ENCODE results near the gene USP32.

The USP32 gene

GRCh38 chr17:60174035-60174434 lies 217.9 kb downstream of the USP32 start:
- no peak for DNase-seq (ENCODE audit: low read depth, low spot score)

- DNase-seq (ENCODE audit: low read depth, low spot score) = no peak
Measured at GRCh38 chr17:60173304-60173819, 218.6 kb downstream of the USP32 start.

DNA sequence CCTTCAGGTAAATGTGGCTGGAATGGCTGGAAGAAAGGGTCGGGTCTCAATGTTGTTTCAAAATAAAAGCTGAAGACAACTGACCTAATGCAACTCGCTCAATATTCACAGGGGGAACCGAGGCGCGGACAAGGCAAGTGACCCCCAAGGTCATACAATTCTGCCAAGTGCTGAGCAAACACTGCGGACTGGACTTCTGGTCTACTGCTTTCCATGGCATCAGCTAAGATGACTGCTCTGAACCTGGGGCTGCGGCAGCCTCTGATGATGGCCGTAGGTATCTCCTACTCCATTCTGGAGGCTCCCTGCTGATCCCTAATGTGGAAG lies 220.2 kb downstream of the USP32 start:
- no peak for DNase-seq (ENCODE audit: low read depth, low spot score)

DNA sequence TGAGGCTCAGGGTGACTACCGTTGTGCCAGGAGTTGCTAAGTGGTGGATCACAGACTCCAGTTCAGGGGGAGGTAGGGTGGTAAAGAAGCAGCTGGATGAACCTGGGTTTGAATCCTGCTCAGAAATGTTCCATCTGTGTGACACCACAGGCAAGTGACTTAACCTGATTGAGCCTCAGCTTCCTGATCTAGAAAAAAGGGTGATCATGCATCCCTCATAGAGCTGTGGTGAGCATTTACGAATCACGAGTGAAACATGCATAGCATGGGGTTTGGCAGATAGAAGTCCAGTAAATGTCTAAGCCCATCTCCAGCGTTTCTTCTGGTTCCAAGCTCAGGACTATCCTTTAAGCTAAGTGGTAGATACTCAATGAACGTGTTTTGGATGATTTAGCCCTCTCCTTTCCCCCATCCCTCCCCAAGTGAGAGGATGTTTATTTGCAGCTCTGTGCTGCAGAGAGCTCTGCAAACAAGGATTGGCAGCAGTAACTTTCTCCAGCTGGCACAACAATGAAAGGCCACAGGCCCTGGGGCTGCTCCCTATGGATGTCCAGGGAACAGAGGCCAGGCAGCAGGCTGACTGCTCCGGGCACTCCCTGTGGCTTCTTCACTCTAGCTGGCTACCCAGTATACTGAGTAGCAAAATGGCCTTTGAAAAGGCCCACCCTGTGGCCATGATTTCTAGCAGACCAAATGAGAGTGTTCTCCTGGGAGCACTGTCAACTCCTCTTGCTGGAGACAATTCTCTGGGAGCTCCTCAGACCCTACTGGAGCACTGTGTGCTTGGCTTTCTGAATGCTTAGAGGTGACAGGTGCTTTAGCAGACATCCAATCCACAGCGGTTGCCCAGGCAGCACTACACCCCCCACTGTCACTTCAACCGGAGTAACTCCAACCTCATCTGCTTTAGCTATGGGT lies 220.8 kb downstream of the USP32 start:
- DNase-seq (ENCODE audit: low read depth, low spot score) = no peak

GRCh38 chr17:60169921-60170817 lies 221.8 kb downstream of the USP32 start:
- DNase-seq (ENCODE audit: low read depth, low spot score) = no peak

- DNase-seq (ENCODE audit: low read depth, low spot score) = no peak
Measured at GRCh38 chr17:60168654-60169053, 223.3 kb downstream of the USP32 start.

GRCh38 chr17:60167065-60167741 lies 224.7 kb downstream of the USP32 start:
- DNase-seq (ENCODE audit: low read depth, low spot score) = no peak

GRCh38 chr17:60165971-60166370 lies 226.0 kb downstream of the USP32 start:
- no peak for DNase-seq (ENCODE audit: low read depth, low spot score)

- no peak for DNase-seq (ENCODE audit: low read depth, low spot score)
Measured at GRCh38 chr17:60165223-60165622, 226.7 kb downstream of the USP32 start.

- no peak for DNase-seq (ENCODE audit: low read depth, low spot score)
Measured at GRCh38 chr17:60164697-60165096, 227.2 kb downstream of the USP32 start.

DNA sequence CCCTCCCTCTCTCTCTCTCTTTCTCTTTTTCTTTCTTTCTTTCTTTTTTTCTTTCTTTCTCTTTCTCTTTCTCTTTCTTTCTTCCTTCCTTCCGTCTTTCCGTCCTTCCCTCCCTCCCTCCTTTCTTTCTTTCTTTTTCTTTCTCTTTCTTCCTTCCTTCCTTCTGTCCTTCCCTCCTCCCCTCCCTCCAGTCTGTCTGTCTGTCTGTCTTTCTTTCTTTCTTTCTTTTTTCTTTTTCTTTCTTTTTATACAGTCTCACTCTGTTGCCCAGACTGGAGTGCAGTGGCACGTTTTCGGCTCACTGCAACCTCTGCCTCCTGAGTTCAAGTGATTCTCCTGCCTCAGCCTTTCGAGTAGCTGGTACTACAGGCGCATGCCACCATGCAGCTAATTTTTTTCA lies 227.8 kb downstream of the USP32 start:
- DNase-seq (ENCODE audit: low read depth, low spot score) = no peak

DNA sequence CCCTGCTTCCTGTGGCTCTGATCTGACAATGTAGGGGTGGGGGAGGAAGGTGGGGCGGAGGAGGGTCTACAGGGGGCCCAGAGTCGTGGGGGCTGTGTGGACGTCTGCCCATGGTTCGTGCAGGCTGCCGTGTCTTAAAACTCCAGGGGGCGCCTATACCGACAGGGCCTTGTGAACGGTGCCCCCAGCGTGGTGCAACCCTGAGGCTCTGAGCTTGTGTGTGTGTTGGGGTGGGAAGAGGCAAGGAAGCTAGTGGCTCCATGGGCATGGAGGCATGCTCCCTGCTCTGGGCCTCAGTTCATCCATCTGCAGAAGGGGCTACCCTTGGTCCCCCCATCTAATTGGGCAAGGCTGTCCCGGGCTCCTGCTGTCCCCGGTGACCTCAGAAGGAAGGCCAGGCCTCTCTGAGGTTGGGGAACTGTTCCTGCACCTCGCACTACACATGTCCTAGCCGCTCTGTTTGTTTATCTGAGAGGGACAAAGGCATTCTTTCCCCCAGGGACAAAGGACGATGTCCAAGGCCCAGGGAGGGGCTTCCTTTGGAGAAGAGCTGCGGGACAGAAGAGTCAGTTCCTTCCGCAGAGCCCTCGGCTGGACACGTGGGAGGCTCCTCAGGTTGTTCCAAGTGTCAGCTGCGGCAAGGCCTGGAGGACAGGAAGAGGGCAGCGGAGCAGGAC lies 228.7 kb downstream of the USP32 start:
- DNase-seq (ENCODE audit: low read depth, low spot score) = peak; percentile 80

DNA sequence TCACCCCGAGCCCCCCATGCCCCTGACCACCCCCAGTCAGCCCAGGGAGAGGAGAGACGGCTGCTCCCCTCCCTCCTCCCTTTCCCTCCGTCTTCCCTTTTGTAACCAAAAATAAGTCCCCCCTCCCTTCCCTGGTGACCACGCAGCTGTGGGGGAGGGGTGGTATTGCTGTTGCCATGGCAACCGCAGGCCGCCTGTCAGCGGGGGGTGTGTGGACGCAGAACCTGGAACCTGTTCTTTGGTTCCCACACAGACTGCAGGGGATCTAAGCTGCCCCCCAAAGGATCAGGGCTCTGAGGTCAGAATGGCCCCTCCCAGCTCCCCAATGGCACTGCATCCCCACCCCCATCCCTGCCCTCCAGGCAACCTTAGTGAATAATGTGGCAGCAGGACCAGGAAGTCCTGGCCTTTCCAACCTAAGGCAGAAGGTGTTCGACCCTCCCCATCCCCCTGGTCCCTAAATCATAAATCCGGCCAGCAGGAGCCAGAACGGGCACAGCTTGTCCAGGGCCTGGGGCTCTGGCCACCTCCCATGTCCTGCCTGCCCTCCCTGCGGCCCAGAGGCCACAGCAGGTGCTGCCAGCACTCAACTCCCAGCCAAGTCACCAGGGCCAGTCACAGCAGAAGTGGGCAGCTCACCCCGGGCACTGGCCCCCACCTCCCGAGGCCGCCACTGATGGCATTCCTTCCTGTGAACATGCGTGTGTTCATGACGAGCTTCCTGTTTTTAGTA lies 230.2 kb downstream of the USP32 start:
- peak; percentile 60 for DNase-seq (ENCODE audit: low read depth, low spot score)

DNA sequence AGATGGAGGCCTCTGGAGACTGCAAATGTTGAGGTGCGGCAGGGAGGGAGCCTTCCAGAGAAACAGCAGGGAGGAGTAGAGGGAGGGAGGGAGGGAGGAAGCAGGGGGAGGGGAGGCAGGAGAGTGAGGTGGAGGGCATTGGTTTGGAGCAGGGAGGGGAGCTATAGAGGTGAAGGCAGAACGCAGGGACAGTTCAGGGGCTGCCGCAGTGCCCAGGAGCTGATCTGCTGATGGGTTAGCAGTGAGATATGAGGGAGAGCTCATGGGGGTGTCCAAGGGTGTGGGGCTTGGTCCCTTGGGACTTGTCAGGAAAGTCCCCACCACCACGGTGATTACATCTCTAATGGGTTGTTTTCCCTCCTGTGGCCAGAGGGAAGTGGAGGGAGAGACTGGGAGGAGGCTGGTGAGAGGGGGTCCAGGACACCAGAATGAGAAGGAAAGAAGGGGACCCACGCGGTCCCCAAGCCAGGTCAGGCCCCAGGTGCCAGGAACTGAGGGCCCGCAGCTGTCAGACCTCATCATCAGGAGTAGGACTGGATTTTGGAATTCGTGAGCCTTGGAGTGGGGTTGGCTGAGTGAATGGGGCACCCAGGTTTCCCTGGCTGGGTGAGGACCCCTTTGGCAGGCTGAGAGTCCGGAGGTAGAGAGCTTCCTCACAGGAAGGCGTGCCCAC lies 231.0 kb downstream of the USP32 start:
- no peak for DNase-seq (ENCODE audit: low read depth, low spot score)

DNA sequence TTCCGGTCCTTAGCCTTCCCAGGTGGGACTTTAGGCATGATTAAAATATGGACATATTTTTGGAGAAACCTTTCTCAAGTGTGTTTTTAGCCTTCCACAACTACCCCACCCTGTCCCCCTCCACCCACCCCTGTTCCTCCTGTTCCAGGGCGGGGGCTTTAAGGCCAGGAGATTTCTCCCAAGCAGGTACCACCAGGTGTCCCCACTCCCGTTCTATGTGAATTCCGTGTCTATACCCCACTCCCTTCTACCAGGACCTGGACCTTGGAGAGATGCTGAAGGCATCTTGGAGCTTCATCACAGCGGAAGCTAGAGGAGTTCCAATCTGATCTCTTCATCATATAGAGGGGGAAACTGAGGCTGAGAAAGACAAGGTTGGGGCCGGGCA lies 232.5 kb downstream of the USP32 start:
- no peak for DNase-seq (ENCODE audit: low read depth, low spot score)

GRCh38 chr17:60158751-60159478 lies 233.0 kb downstream of the USP32 start:
- DNase-seq (ENCODE audit: low read depth, low spot score) = no peak

- no peak for DNase-seq (ENCODE audit: low read depth, low spot score)
Measured at GRCh38 chr17:60157487-60158040, 234.4 kb downstream of the USP32 start.

DNA sequence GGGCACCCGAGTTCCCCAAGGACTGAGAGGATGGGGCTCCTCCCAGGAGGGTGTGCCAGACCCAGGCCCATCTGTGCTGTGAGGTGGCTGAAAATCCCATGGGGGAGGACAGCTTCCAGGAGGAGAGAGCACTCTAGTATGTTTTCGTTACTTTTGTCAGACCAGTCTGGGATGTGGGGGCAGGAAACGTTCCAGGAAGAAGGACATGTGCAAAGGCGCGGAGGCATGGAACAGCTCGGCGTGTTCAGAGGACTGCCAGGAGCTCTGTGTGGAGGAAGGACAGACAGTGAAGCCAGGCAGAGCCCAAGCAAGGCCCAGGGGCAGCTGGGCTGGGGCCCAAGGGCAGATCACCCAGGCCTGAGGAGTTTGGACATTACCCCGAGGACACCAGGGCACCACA lies 235.2 kb downstream of the USP32 start:
- DNase-seq (ENCODE audit: low read depth, low spot score) = no peak

DNA sequence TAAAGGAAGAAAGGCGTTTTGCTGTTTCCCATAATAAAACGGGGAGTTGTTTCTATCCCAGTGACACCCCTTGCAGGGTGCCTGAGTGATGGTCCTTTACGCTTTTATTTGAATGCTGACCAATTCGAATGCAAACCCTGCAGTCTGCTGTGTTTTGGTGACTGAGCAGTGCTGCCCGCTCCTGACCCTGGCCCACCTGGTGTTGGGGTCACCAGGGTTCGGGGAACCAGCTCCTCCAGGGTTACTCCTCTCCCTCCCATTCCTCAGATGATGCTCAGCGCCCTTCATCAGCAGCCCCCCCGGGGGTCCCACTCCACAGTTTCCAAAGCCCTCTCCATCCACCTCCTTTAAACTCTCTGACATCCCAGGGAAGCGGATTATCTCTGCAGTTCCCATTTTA lies 236.1 kb downstream of the USP32 start:
- no peak for DNase-seq (ENCODE audit: low read depth, low spot score)
